Measurements from ENCODE around the gene WDR7.

- TF ChIP-seq PATZ1 (CRISPR knock-in tag; IDR thresholded peaks at IDR 0.05; ENCODE audit: borderline replicate concordance) (no peak), ZNF408 (CRISPR knock-in tag; IDR thresholded peaks at IDR 0.05; ENCODE audit: low read depth) (no peak), POLR2G (IDR thresholded peaks at IDR 0.05; ENCODE audit: low read depth, low read length) (no peak), ZBTB1 (CRISPR knock-in tag; IDR thresholded peaks at IDR 0.05; ENCODE audit: borderline replicate concordance, low read depth) (no peak), TRIM25 (IDR thresholded peaks at IDR 0.05; ENCODE audit: borderline replicate concordance) (no peak), SMARCA4 (IDR thresholded peaks at IDR 0.05) (no peak), HCFC1 (IDR thresholded peaks at IDR 0.05; ENCODE audit: low read depth, low read length) (no peak), POLR2AphosphoS5 (IDR thresholded peaks at IDR 0.05; ENCODE audit: control insufficient read depth, insufficient read depth, low read depth, low read length) (no peak), SMC3 (conservative IDR thresholded peaks at IDR 0.05; ENCODE audit: insufficient read depth, low read depth, low read length) (no peak), SMAD2 (IDR thresholded peaks at IDR 0.05; ENCODE audit: low read depth, low read length) (no peak)
Measured at GRCh38 chr18:56825321-56825720, 174.2 kb downstream of the WDR7 start.

All from K562 (cell line).